HCT116 (cell line): Measurements from ENCODE around the gene ZNF76. TPM values are rescaled to one million over a fixed set of nuclear protein-coding genes. Genes with fewer than 3 reads are reported as not detected.
"Not testable (repeated sequence)": the region's sequence is repeated elsewhere in the genome, so short reads cannot be mapped to it uniquely, and the experiment has no call there.

Experiments used
- ATAC-seq: fragments of 200-7000 bp; cut with Tn5 transposase; 2 replicates; pipeline ENCODE4 v1.9.1; 2020; ENCODE audit warnings: mild to moderate bottlenecking, moderate library complexity
- BruUV-seq: library from RNA; stranded (reverse); fragments of 400-500 nt; replicated peaks from 2 replicates; lab custom pipeline; 2021; lab: Mats Ljungman, UMichigan
- CTCF ChIA-PET: fragments of 300-600 bp; sonication (Branson Sonifier 250); formaldehyde crosslinking; loops from one replicate; lab custom pipeline; 2021; ENCODE audit warnings: antibody characterized with exemption; lab: Charles Lee
- POLR2A ChIA-PET: fragments of 300-600, 350-600 bp; sonication (Branson Sonifier 250); formaldehyde crosslinking; loops from one replicate; lab custom pipeline; 2021; ENCODE audit warnings: antibody characterized with exemption; lab: Charles Lee
- RAD21 ChIA-PET, 2 experiments: fragments of 300-600 bp; sonication (Branson Sonifier 250); formaldehyde crosslinking; loops; one replicate each; lab custom pipeline; 2023; ENCODE audit warnings: low total read pairs in 2 of 2; ENCODE audit not compliant: uncharacterized antibody in 2 of 2, unreplicated experiment in 2 of 2, low non-redundant PET in 1 of 2; lab: Charles Lee
- DNase-seq: peaks from one replicate; pipeline ENCODE4 v3.0.0-alpha.2; 2010; ENCODE audit warnings: low read depth, low spot score
- H2AFZ ChIP-seq: fragments of 200-600 bp; shearing (Covaris generic), sonication (generic); 2 replicates; pipeline ENCODE4 v1.6.1; 2017; ENCODE audit warnings: low read depth, mixed run types, mixed read lengths, antibody characterized with exemption, low read length; ENCODE audit not compliant: poor library complexity, severe bottlenecking
- H3K27ac ChIP-seq: 2 replicates; pipeline ENCODE4 v1.5.1; 2012; ENCODE audit warnings: low read depth, low read length
- H3K27me3 ChIP-seq: fragments of 200-600 bp; sonication (generic); 2 replicates; pipeline ENCODE4 v1.6.1; 2016; ENCODE audit warnings: mixed run types, low read length, mixed read lengths; ENCODE audit not compliant: insufficient read depth
- H3K36me3 ChIP-seq, 2 experiments: fragments of 200-500 bp in 1 of 2; fragments of 200-600 bp in 1 of 2; sonication (Bioruptor generic) in 1 of 2; sonication (generic) in 1 of 2; 2 replicates each; pipeline versions ENCODE4 v1.5.1 to v1.6.1; 2014 to 2016; ENCODE audit warnings: low read length in 2 of 2, inconsistent platforms in 1 of 2, mixed read lengths in 1 of 2, mixed run types in 1 of 2; ENCODE audit not compliant: insufficient read depth in 2 of 2, control insufficient read depth in 1 of 2
- H3K4me1 ChIP-seq, 2 experiments: fragments of 200-600 bp in 1 of 2; sonication (generic) in 1 of 2; 2 replicates each; pipeline versions ENCODE4 v1.5.1 to v1.6.1; 2012 to 2017; ENCODE audit warnings: low read length in 2 of 2, inconsistent platforms in 1 of 2, mild to moderate bottlenecking in 1 of 2, mixed read lengths in 1 of 2, mixed run types in 1 of 2, moderate library complexity in 1 of 2; ENCODE audit not compliant: insufficient read depth in 2 of 2, control insufficient read depth in 1 of 2
- H3K4me2 ChIP-seq: fragments of 200-600 bp; sonication (generic); 2 replicates; pipeline ENCODE4 v1.6.1; 2017; ENCODE audit warnings: mixed run types, low read length, mixed read lengths
- H3K4me3 ChIP-seq, 2 experiments: fragments of 200-600 bp in 1 of 2; sonication (generic) in 1 of 2; replicated peaks in 1 of 2; 2 replicates each; pipeline ENCODE4 v1.5.1; 2011 to 2016; ENCODE audit warnings: low read length in 2 of 2, control low read depth in 1 of 2, low read depth in 1 of 2, mild to moderate bottlenecking in 1 of 2, mixed read lengths in 1 of 2, mixed run types in 1 of 2
- H3K79me2 ChIP-seq: fragments of 200-600 bp; sonication (generic); 2 replicates; pipeline ENCODE4 v1.6.1; 2017; ENCODE audit warnings: mild to moderate bottlenecking, mixed run types, low read length, moderate library complexity, mixed read lengths; ENCODE audit not compliant: insufficient read depth
- H3K9ac ChIP-seq: fragments of 200-600 bp; sonication (generic); 2 replicates; pipeline ENCODE4 v1.6.1; 2016; ENCODE audit warnings: low read length, mixed read lengths
- H3K9me2 ChIP-seq: fragments of 200-600 bp; sonication (generic), shearing (Covaris generic); 2 replicates; pipeline ENCODE4 v1.6.1; 2017; ENCODE audit warnings: mixed run types, mild to moderate bottlenecking, moderate library complexity; ENCODE audit not compliant: insufficient read depth
- H3K9me3 ChIP-seq, 2 experiments: fragments of 200-500 bp in 1 of 2; fragments of 200-600 bp in 1 of 2; sonication (Bioruptor generic) in 1 of 2; sonication (generic) in 1 of 2; 2 replicates each; pipeline ENCODE4 v1.6.1; 2014 to 2017; ENCODE audit warnings: low read length in 2 of 2, mixed read lengths in 2 of 2, inconsistent platforms in 1 of 2, low read depth in 1 of 2, mild to moderate bottlenecking in 1 of 2, mixed run types in 1 of 2, moderate library complexity in 1 of 2; ENCODE audit not compliant: control insufficient read depth in 1 of 2, insufficient read depth in 1 of 2
- H4K20me1 ChIP-seq: fragments of 200-600 bp; sonication (generic), shearing (Covaris generic); 2 replicates; pipeline ENCODE4 v1.6.1; 2017; ENCODE audit warnings: mixed run types, mild to moderate bottlenecking, moderate library complexity; ENCODE audit not compliant: insufficient read depth
- EGR1 ChIP-seq: IDR thresholded peaks from 2 replicates; pipeline ENCODE4 v1.6.1; 2012; ENCODE audit warnings: low read depth
- ELF1 ChIP-seq: IDR thresholded peaks from 2 replicates; pipeline ENCODE4 v1.6.1; 2012; ENCODE audit warnings: low read depth, borderline replicate concordance
- FOSL1 ChIP-seq: IDR thresholded peaks from 2 replicates; pipeline ENCODE4 v1.6.1; 2012; ENCODE audit warnings: low read depth
- POLR2AphosphoS5 ChIP-seq: IDR thresholded peaks from 2 replicates; pipeline ENCODE4 v1.6.1; 2011; ENCODE audit warnings: mild to moderate bottlenecking, low read depth, low read length, moderate library complexity
- REST ChIP-seq: IDR thresholded peaks from 2 replicates; pipeline ENCODE4 v1.6.1; 2012; ENCODE audit warnings: low read depth
- SP1 ChIP-seq: IDR thresholded peaks from 2 replicates; pipeline ENCODE4 v1.6.1; 2012; ENCODE audit warnings: low read depth
- ZBTB33 ChIP-seq: IDR thresholded peaks from 2 replicates; pipeline ENCODE4 v1.6.1; 2011; ENCODE audit warnings: mild to moderate bottlenecking, low read length, moderate library complexity; ENCODE audit not compliant: insufficient replicate concordance; ENCODE audit errors: extremely low read depth
- intact Hi-C: fragments of 100-400 bp; cut with micrococcal nuclease; formaldehyde crosslinking; loops from 2 replicates; pipeline ENCODE4 v1.10.0; 2022
- total RNA-seq: library from RNA; stranded (reverse); gene quantifications from one replicate; pipeline ENCODE4 v1.2.1, GENCODE V29; 2021; ENCODE audit not compliant: unreplicated experiment

ZNF76 gene
- total RNA-seq, 1 experiment from 2014 or later: 47.5 TPM

- Histone ChIP-seq H3K4me1 (peaks cover 16 to 30% of the 10 kb centered on the region in 2 experiments), H3K4me3 (no peak overlapping the region), H3K79me2 (peaks cover 4% of the 10 kb centered on the region; the same call in 1 of the 2 replicates), H3K9me2 (no peaks in the 10 kb centered on the region), H3K36me3 (no peaks in the 10 kb centered on the region), H3K27me3 (no peaks in the 10 kb centered on the region), H4K20me1 (no peaks in the 10 kb centered on the region), H3K4me2 (no peak overlapping the region), H2AFZ (no peak overlapping the region), H3K9me3 (no peaks in the 10 kb centered on the region), H3K9ac (no peak overlapping the region), H3K27ac (no peak overlapping the region)
- ATAC-seq (no peak), DNase-seq (no peak)
- BruUV-seq: no TSS peak
- ChIA-PET RAD21 (no interaction called here), CTCF (no interaction called here), POLR2A (no interaction called here)
- intact Hi-C loops: no loop called here
- TF ChIP-seq FOSL1 (no peak), POLR2AphosphoS5 (no peak), ELF1 (no peak), ZBTB33 (no peak), EGR1 (no peak), SP1 (no peak), REST (no peak)
Measured at GRCh38 chr6:35305117-35305516, 45.6 kb downstream of the ZNF76 start.

GRCh38 chr6:35307138-35307537 lies 47.6 kb downstream of the ZNF76 start:
- H3K9me2 ChIP-seq, H3K9me3 ChIP-seq, H3K27me3 ChIP-seq, CTCF ChIA-PET, H4K20me1 ChIP-seq, H3K9ac ChIP-seq, H3K79me2 ChIP-seq, RAD21 ChIA-PET, DNase-seq, H3K4me2 ChIP-seq, ATAC-seq, H3K27ac ChIP-seq, BruUV-seq, H3K4me3 ChIP-seq, intact Hi-C loops, H3K36me3 ChIP-seq, H2AFZ ChIP-seq, POLR2A ChIA-PET: not testable (repeated sequence)
- H3K4me1 ChIP-seq: peaks cover 15 to 23% of the 10 kb centered on the region in 2 experiments

DNA sequence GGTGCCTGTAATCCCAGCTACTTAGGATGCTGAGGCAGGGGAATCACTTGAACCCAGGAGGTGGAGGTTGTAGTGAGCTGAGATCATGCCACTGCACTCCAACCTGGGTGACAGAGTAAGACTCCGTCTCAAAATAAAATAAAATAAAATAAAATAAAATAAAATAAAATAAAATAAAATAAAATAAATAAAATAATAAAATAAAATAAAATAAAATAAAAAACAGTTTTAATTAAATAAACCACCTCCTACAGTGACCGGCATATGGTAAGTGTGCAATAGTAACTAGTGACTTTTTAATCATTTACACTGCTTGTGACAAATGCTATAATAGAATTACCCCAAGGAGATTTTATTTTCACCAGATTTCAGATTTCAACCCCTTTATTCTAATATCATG lies 49.0 kb downstream of the ZNF76 start:
- H3K9me2 ChIP-seq, H3K4me1 ChIP-seq, DNase-seq, H2AFZ ChIP-seq, intact Hi-C loops, CTCF ChIA-PET, H3K9ac ChIP-seq, BruUV-seq, RAD21 ChIA-PET, ATAC-seq, H3K9me3 ChIP-seq, POLR2A ChIA-PET, H3K4me2 ChIP-seq, H3K79me2 ChIP-seq, H4K20me1 ChIP-seq, H3K27me3 ChIP-seq, H3K4me3 ChIP-seq, H3K27ac ChIP-seq, H3K36me3 ChIP-seq: not testable (repeated sequence)
